Measurements from ENCODE around the gene TM7SF2. TPM values are rescaled to one million over a fixed set of nuclear protein-coding genes. Genes with fewer than 3 reads are reported as not detected.
A peak's percentile ranks its signal among the peaks of the same experiment; 100 is the strongest.

Gene TM7SF2
- total and polyA plus RNA-seq, 2 of the 13 experiments (the other 11 are each of a cell fraction or from before 2014, with no cell fraction given), result 56.0 to 66.9 TPM

DNA sequence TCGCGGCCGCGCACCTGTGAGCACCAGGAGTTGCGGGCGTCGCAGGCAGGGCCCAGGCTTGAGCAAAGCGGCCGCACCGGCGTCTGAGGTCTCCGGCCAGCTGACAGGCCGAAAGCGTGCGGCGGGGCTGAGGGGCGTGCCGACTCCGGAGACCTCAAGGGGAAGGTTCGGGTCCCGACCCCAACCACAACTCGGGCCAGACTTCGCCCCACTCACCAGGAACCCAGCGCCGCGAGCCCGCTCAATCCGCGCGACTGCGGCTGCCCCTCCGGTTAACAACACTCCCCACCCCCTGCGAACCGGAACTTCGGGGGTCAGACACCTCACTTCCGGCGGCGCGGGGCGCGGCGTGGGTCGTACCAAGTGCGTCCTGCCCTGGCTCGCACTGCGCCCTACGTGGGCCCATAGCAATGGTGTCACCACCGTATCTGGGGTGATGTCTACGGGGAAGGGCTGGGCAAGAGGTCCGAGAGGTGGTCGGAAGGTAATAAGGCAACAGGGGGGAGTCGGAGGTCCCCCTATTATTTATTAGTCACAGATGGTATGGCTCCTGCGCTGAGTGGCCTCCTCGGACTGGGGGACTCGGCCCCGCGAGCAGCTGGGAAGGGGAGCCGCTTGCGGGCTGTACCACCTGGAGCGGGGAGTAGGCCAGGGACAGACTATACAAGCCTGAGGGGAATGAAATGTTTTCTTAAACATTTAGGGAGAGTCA is 22.7 kb downstream of the TM7SF2 start, which contains the start of gene SYVN1 (continued):
- TF ChIP-seq SNAPC2 (CRISPR knock-in tag; IDR thresholded peaks at IDR 0.05), result no peak
- TF ChIP-seq, protein P1, sequence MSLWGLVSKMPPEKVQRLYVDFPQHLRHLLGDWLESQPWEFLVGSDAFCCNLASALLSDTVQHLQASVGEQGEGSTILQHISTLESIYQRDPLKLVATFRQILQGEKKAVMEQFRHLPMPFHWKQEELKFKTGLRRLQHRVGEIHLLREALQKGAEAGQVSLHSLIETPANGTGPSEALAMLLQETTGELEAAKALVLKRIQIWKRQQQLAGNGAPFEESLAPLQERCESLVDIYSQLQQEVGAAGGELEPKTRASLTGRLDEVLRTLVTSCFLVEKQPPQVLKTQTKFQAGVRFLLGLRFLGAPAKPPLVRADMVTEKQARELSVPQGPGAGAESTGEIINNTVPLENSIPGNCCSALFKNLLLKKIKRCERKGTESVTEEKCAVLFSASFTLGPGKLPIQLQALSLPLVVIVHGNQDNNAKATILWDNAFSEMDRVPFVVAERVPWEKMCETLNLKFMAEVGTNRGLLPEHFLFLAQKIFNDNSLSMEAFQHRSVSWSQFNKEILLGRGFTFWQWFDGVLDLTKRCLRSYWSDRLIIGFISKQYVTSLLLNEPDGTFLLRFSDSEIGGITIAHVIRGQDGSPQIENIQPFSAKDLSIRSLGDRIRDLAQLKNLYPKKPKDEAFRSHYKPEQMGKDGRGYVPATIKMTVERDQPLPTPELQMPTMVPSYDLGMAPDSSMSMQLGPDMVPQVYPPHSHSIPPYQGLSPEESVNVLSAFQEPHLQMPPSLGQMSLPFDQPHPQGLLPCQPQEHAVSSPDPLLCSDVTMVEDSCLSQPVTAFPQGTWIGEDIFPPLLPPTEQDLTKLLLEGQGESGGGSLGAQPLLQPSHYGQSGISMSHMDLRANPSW (CRISPR knock-in tag; IDR thresholded peaks at IDR 0.05; ENCODE audit: borderline replicate concordance), result 0 out of 2 replicates have a peak, but pooled peaks have one; percentile 58
- no peak for TF ChIP-seq ZNF3 (CRISPR knock-in tag; IDR thresholded peaks at IDR 0.05)
- peak; percentile 33; the same call in 1 of the 2 replicates for TF ChIP-seq ZSCAN31 (CRISPR knock-in tag; IDR thresholded peaks at IDR 0.05; ENCODE audit: low read depth)
- peak; percentile 79 for TF ChIP-seq KMT2B (CRISPR knock-in tag; IDR thresholded peaks at IDR 0.05)
- no peak for TF ChIP-seq SOX6 (IDR thresholded peaks at IDR 0.05)
- no peak for TF ChIP-seq SOX6 (CRISPR knock-in tag; IDR thresholded peaks at IDR 0.05)
- TF ChIP-seq SMAD9 (CRISPR knock-in tag; IDR thresholded peaks at IDR 0.05), result peak; percentile 88; the same call in 1 of the 2 replicates
- TF ChIP-seq, protein P2, sequence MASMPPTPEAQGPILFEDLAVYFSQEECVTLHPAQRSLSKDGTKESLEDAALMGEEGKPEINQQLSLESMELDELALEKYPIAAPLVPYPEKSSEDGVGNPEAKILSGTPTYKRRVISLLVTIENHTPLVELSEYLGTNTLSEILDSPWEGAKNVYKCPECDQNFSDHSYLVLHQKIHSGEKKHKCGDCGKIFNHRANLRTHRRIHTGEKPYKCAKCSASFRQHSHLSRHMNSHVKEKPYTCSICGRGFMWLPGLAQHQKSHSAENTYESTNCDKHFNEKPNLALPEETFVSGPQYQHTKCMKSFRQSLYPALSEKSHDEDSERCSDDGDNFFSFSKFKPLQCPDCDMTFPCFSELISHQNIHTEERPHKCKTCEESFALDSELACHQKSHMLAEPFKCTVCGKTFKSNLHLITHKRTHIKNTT (CRISPR knock-in tag; IDR thresholded peaks at IDR 0.05), result no peak
- TF ChIP-seq RFXAP (CRISPR knock-in tag; IDR thresholded peaks at IDR 0.05; ENCODE audit: borderline replicate concordance), result no peak
- TF ChIP-seq HOXA7 (CRISPR knock-in tag; IDR thresholded peaks at IDR 0.05), result no peak
- no peak for TF ChIP-seq CENPT (CRISPR knock-in tag; IDR thresholded peaks at IDR 0.05; ENCODE audit: low read depth)
- peak; percentile 72; the same call in 1 of the 2 replicates for TF ChIP-seq ZNF430 (CRISPR knock-in tag; IDR thresholded peaks at IDR 0.05)
- TF ChIP-seq HNRNPK (IDR thresholded peaks at IDR 0.05; ENCODE audit: low read depth, low read length, poor library complexity, severe bottlenecking), result peak; percentile 47
- peak; percentile 50; the same call in 1 of the 2 replicates for TF ChIP-seq ZNF850 (CRISPR knock-in tag; conservative IDR thresholded peaks at IDR 0.05)
- no peak for TF ChIP-seq ZNF468 (CRISPR knock-in tag; IDR thresholded peaks at IDR 0.05)
- TF ChIP-seq, protein P3, sequence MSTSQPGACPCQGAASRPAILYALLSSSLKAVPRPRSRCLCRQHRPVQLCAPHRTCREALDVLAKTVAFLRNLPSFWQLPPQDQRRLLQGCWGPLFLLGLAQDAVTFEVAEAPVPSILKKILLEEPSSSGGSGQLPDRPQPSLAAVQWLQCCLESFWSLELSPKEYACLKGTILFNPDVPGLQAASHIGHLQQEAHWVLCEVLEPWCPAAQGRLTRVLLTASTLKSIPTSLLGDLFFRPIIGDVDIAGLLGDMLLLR (CRISPR knock-in tag; IDR thresholded peaks at IDR 0.05), result peak; percentile 75; the same call in 1 of the 2 replicates
- no peak for TF ChIP-seq PCBP2 (optimal IDR thresholded peaks at IDR 0.05; ENCODE audit: low read depth, low read length, poor library complexity, severe bottlenecking)
- TF ChIP-seq TBP (CRISPR knock-in tag; IDR thresholded peaks at IDR 0.05), result no peak
- no peak for TF ChIP-seq ZNF879 (CRISPR knock-in tag; IDR thresholded peaks at IDR 0.05)
- TF ChIP-seq CHCHD3 (CRISPR knock-in tag; IDR thresholded peaks at IDR 0.05), result peak; percentile 43; the same call in 1 of the 2 replicates
- no peak for TF ChIP-seq GTF3A (CRISPR knock-in tag; conservative IDR thresholded peaks at IDR 0.05)

All from HepG2 (cell line).